OCI-LY3 (cell line): ENCODE results near the gene ZNF385C.
A peak's percentile ranks its signal among the peaks of the same experiment; 100 is the strongest.

Source experiments
- H2AFZ ChIP-seq: fragments of 200-600, 300-600 bp; shearing (Covaris generic); 2 replicates; pipeline ENCODE4 v1.6.0; 2014; ENCODE audit warnings: antibody characterized with exemption, low read depth, low read length
- H3K27ac ChIP-seq: fragments of 200-600, 300-600 bp; sonication (generic); 2 replicates; pipeline ENCODE4 v1.5.1; 2014; ENCODE audit warnings: mild to moderate bottlenecking, low read length, moderate library complexity, mixed read lengths
- H3K27me3 ChIP-seq: fragments of 200-600, 300-600 bp; sonication (generic); 2 replicates; pipeline ENCODE4 v1.6.1; 2014; ENCODE audit warnings: low read depth, low read length, mixed read lengths
- H3K36me3 ChIP-seq: fragments of 200-600, 300-600 bp; sonication (generic); replicated peaks from 2 replicates; pipeline ENCODE3; 2014; ENCODE audit warnings: low read depth, low read length, mixed read lengths
- H3K4me1 ChIP-seq: fragments of 300-600, 200-600 bp; sonication (generic); 2 replicates; pipeline ENCODE4 v1.6.1; 2014; ENCODE audit warnings: low read length, mixed read lengths
- H3K4me2 ChIP-seq: fragments of 200-600, 300-600 bp; sonication (generic); 2 replicates; pipeline ENCODE4 v1.6.1; 2014; ENCODE audit warnings: low read length, mixed read lengths
- H3K4me3 ChIP-seq: fragments of 300-600, 200-600 bp; sonication (generic); 2 replicates; pipeline ENCODE4 v1.5.1; 2014; ENCODE audit warnings: antibody characterized with exemption, mild to moderate bottlenecking, low read length, moderate library complexity
- H3K79me2 ChIP-seq: fragments of 300-600, 200-600 bp; shearing (Covaris generic); 2 replicates; pipeline ENCODE4 v1.6.1; 2014; ENCODE audit warnings: mild to moderate bottlenecking, low read length, mixed read lengths
- H3K9ac ChIP-seq: fragments of 300-600, 200-600 bp; shearing (Covaris generic); 2 replicates; pipeline ENCODE4 v1.6.0; 2014; ENCODE audit warnings: mild to moderate bottlenecking, low read length, moderate library complexity
- H3K9me3 ChIP-seq: fragments of 200-600, 300-600 bp; shearing (Covaris generic); 2 replicates; pipeline ENCODE4 v1.6.1; 2014; ENCODE audit warnings: low read length, mixed read lengths; ENCODE audit not compliant: insufficient read depth
- H4K20me1 ChIP-seq: fragments of 200-600, 300-600 bp; sonication (generic); 2 replicates; pipeline ENCODE4 v1.6.1; 2016; ENCODE audit warnings: low read length, mixed read lengths; ENCODE audit not compliant: insufficient read depth
- EZH2phosphoT487 ChIP-seq: fragments of 200-600 bp; shearing (Covaris generic); IDR thresholded peaks from 2 replicates; pipeline ENCODE4 v1.6.1; 2018; ENCODE audit warnings: antibody characterized with exemption, mixed run types, low read depth
- TF ChIP-seq, protein P1 (sequence below): fragments of 200-600, 300-600 bp; sonication (generic); IDR thresholded peaks from 2 replicates; pipeline ENCODE4 v1.5.1; 2014; ENCODE audit warnings: antibody characterized with exemption, low read length, low read depth

ZNF385C gene

DNA sequence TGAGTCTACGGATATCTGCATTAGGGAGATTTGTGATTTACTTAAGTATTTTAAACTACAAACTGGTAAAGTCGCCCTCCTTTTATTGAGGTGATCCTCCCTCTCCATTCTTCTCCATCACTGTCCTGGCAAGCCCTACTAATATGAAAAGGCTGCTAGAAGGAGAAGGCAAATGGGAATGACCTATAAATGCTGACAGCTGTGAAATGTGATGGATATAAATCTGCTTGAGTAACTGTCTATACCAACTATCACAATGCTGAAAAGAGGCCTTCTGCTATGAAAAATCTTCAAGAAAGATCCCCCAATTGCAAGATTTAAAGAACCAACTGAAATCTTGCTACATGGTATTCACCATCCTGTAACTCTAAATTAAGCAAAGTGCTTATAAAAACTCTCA lies 96.5 kb downstream of the ZNF385C start:
- no peak overlapping the region for H2AFZ ChIP-seq
- no peak overlapping the region for H3K4me2 ChIP-seq
- peaks cover 41% of the 10 kb centered on the region for H3K36me3 ChIP-seq
- H3K4me3 ChIP-seq: no peak overlapping the region
- no peaks in the 10 kb centered on the region for H3K9me3 ChIP-seq
- peaks cover 32% of the 10 kb centered on the region for H4K20me1 ChIP-seq
- H3K9ac ChIP-seq: no peak overlapping the region
- no peaks in the 10 kb centered on the region for H3K27me3 ChIP-seq
- no peak overlapping the region for H3K27ac ChIP-seq
- H3K79me2 ChIP-seq: peaks cover 64% of the 10 kb centered on the region
- peaks cover 16% of the 10 kb centered on the region for H3K4me1 ChIP-seq
- no peak for TF ChIP-seq EZH2phosphoT487
- TF ChIP-seq, protein P1, sequence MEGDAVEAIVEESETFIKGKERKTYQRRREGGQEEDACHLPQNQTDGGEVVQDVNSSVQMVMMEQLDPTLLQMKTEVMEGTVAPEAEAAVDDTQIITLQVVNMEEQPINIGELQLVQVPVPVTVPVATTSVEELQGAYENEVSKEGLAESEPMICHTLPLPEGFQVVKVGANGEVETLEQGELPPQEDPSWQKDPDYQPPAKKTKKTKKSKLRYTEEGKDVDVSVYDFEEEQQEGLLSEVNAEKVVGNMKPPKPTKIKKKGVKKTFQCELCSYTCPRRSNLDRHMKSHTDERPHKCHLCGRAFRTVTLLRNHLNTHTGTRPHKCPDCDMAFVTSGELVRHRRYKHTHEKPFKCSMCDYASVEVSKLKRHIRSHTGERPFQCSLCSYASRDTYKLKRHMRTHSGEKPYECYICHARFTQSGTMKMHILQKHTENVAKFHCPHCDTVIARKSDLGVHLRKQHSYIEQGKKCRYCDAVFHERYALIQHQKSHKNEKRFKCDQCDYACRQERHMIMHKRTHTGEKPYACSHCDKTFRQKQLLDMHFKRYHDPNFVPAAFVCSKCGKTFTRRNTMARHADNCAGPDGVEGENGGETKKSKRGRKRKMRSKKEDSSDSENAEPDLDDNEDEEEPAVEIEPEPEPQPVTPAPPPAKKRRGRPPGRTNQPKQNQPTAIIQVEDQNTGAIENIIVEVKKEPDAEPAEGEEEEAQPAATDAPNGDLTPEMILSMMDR: no peak

DNA sequence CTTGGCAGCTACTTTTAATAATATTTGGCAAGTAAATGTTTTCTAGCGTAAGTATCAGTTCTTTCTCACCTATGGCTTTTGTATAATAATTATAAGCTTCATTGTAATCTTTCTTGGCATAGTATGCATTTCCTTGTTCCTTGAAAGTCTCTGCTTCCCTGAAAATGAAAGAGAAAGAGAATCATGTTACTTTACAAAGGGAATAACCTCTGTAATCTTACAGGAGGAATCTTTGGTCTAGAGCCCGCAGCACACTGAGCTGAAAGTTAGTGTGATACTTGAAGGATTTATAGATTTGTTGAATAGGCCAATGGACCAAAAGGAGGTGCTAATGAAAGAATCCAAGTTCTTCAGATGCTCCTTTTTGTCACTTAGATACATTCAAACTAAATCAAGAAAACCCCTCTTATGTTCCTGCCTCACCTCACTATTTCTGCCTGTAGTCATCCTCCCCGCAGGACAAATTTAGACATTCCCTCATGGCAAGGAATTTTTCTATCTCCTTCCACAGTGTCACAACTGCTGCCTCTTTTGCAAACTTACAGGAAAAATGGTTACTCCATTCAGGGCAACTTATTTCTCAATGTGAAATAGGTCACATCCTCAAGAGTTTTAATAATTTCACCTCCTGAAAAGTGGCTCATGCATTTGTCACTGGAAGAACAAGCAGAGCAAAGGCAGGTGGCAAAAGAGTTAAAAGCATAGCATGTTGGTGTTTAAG lies 97.7 kb downstream of the ZNF385C start:
- Histone ChIP-seq H3K36me3 (peaks cover 44% of the 10 kb centered on the region), H3K4me3 (no peak overlapping the region), H3K27ac (no peak overlapping the region), H3K4me1 (peaks cover 28% of the 10 kb centered on the region), H4K20me1 (peaks cover 31% of the 10 kb centered on the region), H2AFZ (no peak overlapping the region), H3K9me3 (no peaks in the 10 kb centered on the region), H3K27me3 (no peaks in the 10 kb centered on the region), H3K9ac (no peak overlapping the region), H3K4me2 (no peak overlapping the region), H3K79me2 (peaks cover 53% of the 10 kb centered on the region)
- TF ChIP-seq, protein P1: no peak
- TF ChIP-seq EZH2phosphoT487: no peak

DNA sequence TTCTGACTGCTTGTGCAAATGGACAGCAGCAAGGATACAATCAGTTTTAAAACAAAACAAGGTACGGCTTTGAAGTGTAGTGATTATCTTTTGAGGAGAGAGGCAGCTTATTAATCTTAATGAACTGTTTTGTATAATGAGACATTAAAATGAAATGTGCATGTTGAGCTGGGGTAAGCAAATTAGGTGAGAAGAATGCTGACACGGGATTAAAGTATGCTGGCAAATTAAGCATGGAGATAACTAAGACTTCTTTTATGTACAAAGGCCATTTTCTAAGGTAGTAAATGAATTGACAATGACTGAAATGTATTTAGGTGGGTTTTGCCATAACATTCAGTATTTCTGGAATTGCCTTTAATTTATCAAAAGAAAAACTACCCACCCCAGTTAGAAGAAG lies 99.8 kb downstream of the ZNF385C start:
- Histone ChIP-seq H2AFZ (no peak overlapping the region), H3K36me3 (peaks cover 58% of the 10 kb centered on the region), H3K27me3 (no peaks in the 10 kb centered on the region), H3K4me1 (peaks cover 39% of the 10 kb centered on the region), H3K9me3 (no peaks in the 10 kb centered on the region), H3K27ac (0 out of 2 replicates have a peak overlapping the region, but pooled peaks have one; percentile 11), H3K79me2 (peaks cover 42% of the 10 kb centered on the region), H3K4me2 (no peak overlapping the region), H3K4me3 (no peak overlapping the region), H4K20me1 (peaks cover 15% of the 10 kb centered on the region; the same call in 1 of the 2 replicates), H3K9ac (no peak overlapping the region)
- TF ChIP-seq EZH2phosphoT487: no peak
- TF ChIP-seq, protein P1: no peak

DNA sequence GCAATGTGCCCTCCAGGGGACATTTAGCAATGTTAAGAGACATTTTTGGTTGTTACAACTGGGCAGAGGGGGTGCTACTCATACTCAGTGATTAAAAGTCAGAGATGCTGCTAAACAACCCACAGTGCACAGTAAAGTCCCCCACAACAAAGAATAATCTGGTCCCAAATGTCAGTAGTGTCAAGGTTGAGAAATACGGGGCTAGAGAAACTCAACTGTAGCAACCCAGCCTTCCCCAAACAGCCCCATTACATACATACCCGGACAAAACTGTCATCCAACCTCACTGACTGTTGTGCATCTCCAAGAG lies 101.5 kb downstream of the ZNF385C start:
- H3K27me3 ChIP-seq: no peaks in the 10 kb centered on the region
- peaks cover 55% of the 10 kb centered on the region for H3K36me3 ChIP-seq
- peak overlapping the region; percentile 45; the same call in 1 of the 2 replicates for H3K4me3 ChIP-seq
- H4K20me1 ChIP-seq: 0 out of 2 replicates have a peak, but pooled peaks cover 3% of the 10 kb centered on the region
- H3K9me3 ChIP-seq: no peaks in the 10 kb centered on the region
- H2AFZ ChIP-seq: no peak overlapping the region
- peak overlapping the region; percentile 55; the same call in 1 of the 2 replicates for H3K9ac ChIP-seq
- peaks cover 39% of the 10 kb centered on the region for H3K4me1 ChIP-seq
- TF ChIP-seq, protein P1: no peak
- H3K27ac ChIP-seq: peak overlapping the region; percentile 95
- H3K79me2 ChIP-seq: peaks cover 25% of the 10 kb centered on the region
- peak overlapping the region; percentile 76 for H3K4me2 ChIP-seq
